Fibroblast of the aortic adventitia (primary cell): Measurements from ENCODE around the gene TGFBR1. TPM values are rescaled to one million over a fixed set of nuclear protein-coding genes. Genes with fewer than 3 reads are reported as not detected.
A peak's percentile ranks its signal among the peaks of the same experiment; 100 is the strongest.

Experiments
- DNase-seq: peaks from one replicate; pipeline ENCODE4 v3.0.0-alpha.2; 2010; ENCODE audit warnings: low read depth
- H3K4me3 ChIP-seq: 2 replicates; pipeline ENCODE4 v1.5.1; 2011; ENCODE audit warnings: low read depth, mild to moderate bottlenecking, control low read depth, low read length, moderate library complexity
- CTCF ChIP-seq: IDR thresholded peaks from 2 replicates; pipeline ENCODE4 v1.5.1; 2011; ENCODE audit warnings: mild to moderate bottlenecking, low read length, control low read depth, inconsistent platforms; ENCODE audit not compliant: insufficient read depth
- total RNA-seq: library from RNA; depleted of rRNA; stranded (reverse); fragments of >200 nt; gene quantifications from 2 replicates; pipeline ENCODE4 v1.2.3, GENCODE V29; 2012; ENCODE audit warnings: low replicate concordance

TGFBR1 gene
- total RNA-seq, 1 donor, result 28.8 TPM

GRCh38 chr9:99085949-99086948 lies 18.7 kb upstream of the TGFBR1 start:
- no peak for TF ChIP-seq CTCF
- DNase-seq, result peak; percentile 75
- H3K4me3 ChIP-seq, result no peak overlapping the region

- DNase-seq, result no peak
- no peak overlapping the region for H3K4me3 ChIP-seq
- no peak for TF ChIP-seq CTCF
These were observed 17.5 kb upstream of the TGFBR1 start for GRCh38 chr9:99087462-99087861.

- no peak for TF ChIP-seq CTCF
- no peak overlapping the region for H3K4me3 ChIP-seq
- DNase-seq, result no peak
These were observed 14.4 kb upstream of the TGFBR1 start for GRCh38 chr9:99090336-99091130.

- no peak for TF ChIP-seq CTCF
- H3K4me3 ChIP-seq, result no peak overlapping the region
- DNase-seq, result no peak
These were observed 12.0 kb upstream of the TGFBR1 start for GRCh38 chr9:99092643-99093491.

GRCh38 chr9:99093492-99093791 lies 11.5 kb upstream of the TGFBR1 start:
- no peak overlapping the region for H3K4me3 ChIP-seq
- TF ChIP-seq CTCF, result no peak
- DNase-seq, result no peak

- H3K4me3 ChIP-seq, result no peak overlapping the region
- no peak for TF ChIP-seq CTCF
- DNase-seq, result no peak
These were observed 9.3 kb upstream of the TGFBR1 start for GRCh38 chr9:99095565-99095964.
